Measurements from ENCODE around the gene KANSL1L. TPM values are rescaled to one million over a fixed set of nuclear protein-coding genes. Genes with fewer than 3 reads are reported as not detected.

Gene KANSL1L
- total and polyA plus RNA-seq, 10 of the 15 experiments (the other 5 are each of a cell fraction or from before 2014, with no cell fraction given), result 1.2 to 9.5 (median 3.7) TPM

DNA sequence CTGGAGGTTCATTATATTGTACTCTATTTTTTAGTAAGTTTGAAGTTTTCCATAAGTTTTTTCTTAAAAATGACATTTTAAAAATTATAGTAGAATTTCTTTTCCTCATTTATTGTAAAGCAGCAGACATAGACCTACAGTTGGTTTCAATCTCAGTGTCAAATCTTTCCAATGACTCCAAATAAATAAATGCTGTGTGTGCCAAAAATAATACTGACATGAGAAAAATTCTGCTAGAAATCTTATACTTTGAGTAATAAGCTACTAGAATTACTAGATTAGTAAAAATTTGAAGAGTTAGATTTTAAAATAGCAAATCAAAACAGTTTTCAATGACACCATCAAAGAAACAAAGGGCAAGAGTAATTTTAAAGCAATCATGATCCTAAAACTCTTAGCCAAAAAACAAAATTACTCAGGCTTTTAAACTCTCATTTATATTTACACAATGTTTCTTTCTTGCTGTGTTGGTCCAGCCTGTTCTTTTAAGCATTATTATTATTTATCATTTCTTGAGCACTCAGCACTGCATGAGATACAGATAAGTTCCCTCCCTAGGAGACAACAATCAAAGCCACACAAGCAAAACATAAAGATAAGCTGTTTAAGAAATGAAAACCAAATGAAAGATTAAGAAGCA is 8.3 kb upstream of the KANSL1L start:
- FAIRE-seq (no peak), DNase-seq (ENCODE audit: low read depth, low spot score) (no peak), ATAC-seq (no peak)
- SMC1A ChIA-PET (ENCODE audit: uncharacterized antibody, unreplicated experiment), result interaction anchor here (1.1 to 1.2 kb wide), 2 partner anchors 17 to 19 kb away, joined by 3 to 5 read pairs; no protein-coding TSS in a partner anchor
- Histone ChIP-seq H3K4me1 (ENCODE audit: control insufficient read depth, insufficient read depth, low read length) (no peaks in the 10 kb centered on the region), H3K4me3 (no peak overlapping the region), H3K27me3 (replicated peaks in 1 of 2; ENCODE audit: control insufficient read depth in 2 of 2, insufficient read depth in 2 of 2, low read length in 1 of 2) (no peaks in the 10 kb centered on the region), H3K36me3 (ENCODE audit: control insufficient read depth in 2 of 2, insufficient read depth in 2 of 2, low read length in 1 of 2) (no peaks in the 10 kb centered on the region), H3K9ac (ENCODE audit: control insufficient read depth, insufficient read depth, low read length) (no peak overlapping the region), H3K27ac (ENCODE audit: control insufficient read depth, insufficient read depth) (no peak overlapping the region), H3K4me2 (ENCODE audit: control insufficient read depth, insufficient read depth) (no peak overlapping the region), H4K20me1 (ENCODE audit: control insufficient read depth, insufficient read depth) (no peaks in the 10 kb centered on the region), H3K9me3 (replicated peaks; ENCODE audit: control insufficient read depth, insufficient read depth, low read length) (no peaks in the 10 kb centered on the region; the same call in 2 of the 3 replicates), H3K79me2 (ENCODE audit: control insufficient read depth, insufficient read depth, low read length) (no peaks in the 10 kb centered on the region), H2AFZ (ENCODE audit: control insufficient read depth, low read depth, low read length) (no peak overlapping the region)
- intact Hi-C loops (cut with micrococcal nuclease; ENCODE audit: unreplicated experiment), result no loop called here
- TF ChIP-seq DPF2 (IDR thresholded peaks at IDR 0.05), result no peak
- TF ChIP-seq, protein P1, sequence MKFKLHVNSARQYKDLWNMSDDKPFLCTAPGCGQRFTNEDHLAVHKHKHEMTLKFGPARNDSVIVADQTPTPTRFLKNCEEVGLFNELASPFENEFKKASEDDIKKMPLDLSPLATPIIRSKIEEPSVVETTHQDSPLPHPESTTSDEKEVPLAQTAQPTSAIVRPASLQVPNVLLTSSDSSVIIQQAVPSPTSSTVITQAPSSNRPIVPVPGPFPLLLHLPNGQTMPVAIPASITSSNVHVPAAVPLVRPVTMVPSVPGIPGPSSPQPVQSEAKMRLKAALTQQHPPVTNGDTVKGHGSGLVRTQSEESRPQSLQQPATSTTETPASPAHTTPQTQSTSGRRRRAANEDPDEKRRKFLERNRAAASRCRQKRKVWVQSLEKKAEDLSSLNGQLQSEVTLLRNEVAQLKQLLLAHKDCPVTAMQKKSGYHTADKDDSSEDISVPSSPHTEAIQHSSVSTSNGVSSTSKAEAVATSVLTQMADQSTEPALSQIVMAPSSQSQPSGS (IDR thresholded peaks at IDR 0.05; ENCODE audit: low read length), result no peak
- no peak for TF ChIP-seq EED (IDR thresholded peaks at IDR 0.05; ENCODE audit: low read depth)
- TF ChIP-seq SPI1 (IDR thresholded peaks at IDR 0.05; ENCODE audit: borderline replicate concordance, insufficient read depth, low read depth, low read length), result no peak
- TF ChIP-seq RCOR1 (conservative IDR thresholded peaks at IDR 0.05; ENCODE audit: low read depth, low read length), result no peak
- no peak for TF ChIP-seq MXI1 (IDR thresholded peaks at IDR 0.05; ENCODE audit: low read depth, low read length)
- BruUV-seq (replicated peaks), result no TSS peak
- CTCF ChIA-PET, result no interaction called here
- in situ Hi-C loops (cut with MboI), result loop anchor here (25.0 kb wide), 1 partner anchor 1792 kb away; no protein-coding TSS in a partner anchor
- POLR2A ChIA-PET, result no interaction called here
- RAD21 ChIA-PET (ENCODE audit: unreplicated experiment), result no interaction called here
